GM21529 (cell line): ENCODE results near the gene KSR1.
"Not testable (repeated sequence)": the region's sequence is repeated elsewhere in the genome, so short reads cannot be mapped to it uniquely, and the experiment has no call there.

ENCODE experiments used
- ATAC-seq: cut with Tn5 transposase; IDR thresholded peaks from one replicate; pipeline ENCODE4 v1.9.1; 2021; ENCODE audit not compliant: unreplicated experiment

KSR1 gene

GRCh38 chr17:27426471-27426870 is 29.8 kb upstream of the KSR1 start:
- not testable (repeated sequence) for ATAC-seq

GRCh38 chr17:27427166-27427862 is 28.9 kb upstream of the KSR1 start:
- ATAC-seq = not testable (repeated sequence)

- no peak for ATAC-seq
These were observed 27.3 kb upstream of the KSR1 start for GRCh38 chr17:27428781-27429505.

GRCh38 chr17:27429666-27430382 is 26.4 kb upstream of the KSR1 start:
- ATAC-seq = no peak

GRCh38 chr17:27430383-27430840 is 25.8 kb upstream of the KSR1 start:
- no peak for ATAC-seq

GRCh38 chr17:27430882-27431491 is 25.3 kb upstream of the KSR1 start:
- ATAC-seq = no peak

GRCh38 chr17:27433521-27433920 is 22.7 kb upstream of the KSR1 start:
- ATAC-seq = no peak

GRCh38 chr17:27435431-27436070 is 20.7 kb upstream of the KSR1 start:
- not testable (repeated sequence) for ATAC-seq

- ATAC-seq = no peak
These were observed 17.8 kb upstream of the KSR1 start for GRCh38 chr17:27438348-27438998.

GRCh38 chr17:27439342-27439741 is 16.9 kb upstream of the KSR1 start:
- no peak for ATAC-seq

- ATAC-seq = no peak
These were observed 13.5 kb upstream of the KSR1 start for GRCh38 chr17:27442702-27443101.

GRCh38 chr17:27443491-27443890 is 12.8 kb upstream of the KSR1 start:
- ATAC-seq = no peak

GRCh38 chr17:27445971-27446370 is 10.3 kb upstream of the KSR1 start:
- ATAC-seq = no peak

GRCh38 chr17:27446569-27447301 is 9.5 kb upstream of the KSR1 start:
- ATAC-seq = no peak

GRCh38 chr17:27448534-27448933 is 7.7 kb upstream of the KSR1 start:
- ATAC-seq = not testable (repeated sequence)

- ATAC-seq = no peak
These were observed 6.7 kb upstream of the KSR1 start for GRCh38 chr17:27449541-27449940.

GRCh38 chr17:27449988-27450387 is 6.3 kb upstream of the KSR1 start:
- no peak for ATAC-seq

- ATAC-seq = no peak
These were observed 5.8 kb upstream of the KSR1 start for GRCh38 chr17:27450416-27450815.

- ATAC-seq = no peak
These were observed 4.3 kb upstream of the KSR1 start for GRCh38 chr17:27451906-27452305.

- ATAC-seq = no peak
These were observed 3.4 kb upstream of the KSR1 start for GRCh38 chr17:27452828-27453227.
